GM23338 (cell line): ENCODE data around the gene CLTA. TPM values are rescaled to one million over a fixed set of nuclear protein-coding genes. Genes with fewer than 3 reads are reported as not detected.

Experiments
- ATAC-seq: fragments of 200-7000 bp; cut with Tn5 transposase; 3 replicates; pipeline ENCODE4 v1.9.1; 2020
- DNase-seq: peaks from one replicate; pipeline ENCODE4 v3.0.0-alpha.2; 2015; ENCODE audit warnings: low spot score
- H2AFZ ChIP-seq: fragments of 200-600 bp; sonication (generic); 2 replicates; pipeline ENCODE4 v1.8.0; 2016; ENCODE audit warnings: antibody characterized with exemption, mild to moderate bottlenecking, moderate library complexity
- H3F3A ChIP-seq: fragments of 200-600 bp; sonication (generic); replicated peaks from 2 replicates; pipeline ENCODE4 v1.8.0; 2017; ENCODE audit warnings: antibody characterized with exemption, mixed run types, low read depth
- H3K27ac ChIP-seq: fragments of 200-600 bp; sonication (generic); 2 replicates; pipeline ENCODE4 v1.6.1; 2016; ENCODE audit warnings: low read depth
- H3K27me3 ChIP-seq: fragments of 200-600 bp; sonication (generic); 2 replicates; pipeline ENCODE4 v1.8.0; 2016; ENCODE audit warnings: mild to moderate bottlenecking, mixed run types, moderate library complexity; ENCODE audit not compliant: insufficient read depth
- H3K36me3 ChIP-seq: fragments of 200-600 bp; sonication (generic); 2 replicates; pipeline ENCODE4 v1.8.0; 2016; ENCODE audit warnings: mild to moderate bottlenecking; ENCODE audit not compliant: insufficient read depth
- H3K4me1 ChIP-seq: fragments of 200-600 bp; sonication (generic); 2 replicates; pipeline ENCODE4 v1.8.0; 2016; ENCODE audit warnings: mild to moderate bottlenecking, moderate library complexity; ENCODE audit not compliant: insufficient read depth
- H3K4me2 ChIP-seq: fragments of 200-600 bp; sonication (generic); 2 replicates; pipeline ENCODE4 v1.7.1; 2017; ENCODE audit warnings: mixed run types
- H3K4me3 ChIP-seq: fragments of 200-600 bp; sonication (generic); 2 replicates; pipeline ENCODE4 v1.6.1; 2016; ENCODE audit warnings: mixed run types
- H3K79me2 ChIP-seq: fragments of 200-600 bp; sonication (generic); replicated peaks from 2 replicates; pipeline ENCODE4 v1.8.0; 2017; ENCODE audit warnings: mild to moderate bottlenecking; ENCODE audit not compliant: insufficient read depth
- H3K9me2 ChIP-seq: fragments of 200-600 bp; sonication (generic); 2 replicates; pipeline ENCODE4 v1.8.0; 2017; ENCODE audit not compliant: insufficient read depth
- H4K20me1 ChIP-seq: fragments of 200-600 bp; sonication (generic); replicated peaks from 2 replicates; pipeline ENCODE4 v1.8.0; 2017; ENCODE audit warnings: mild to moderate bottlenecking; ENCODE audit not compliant: insufficient read depth
- H3K27ac Mint-ChIP-seq: 2 replicates; pipeline ENCODE4 v1.8.0; 2020; ENCODE audit warnings: inconsistent platforms, mild to moderate bottlenecking, moderate library complexity, mixed read lengths
- H3K27me3 Mint-ChIP-seq: 3 replicates; pipeline ENCODE4 v1.8.0; 2022; ENCODE audit warnings: low read depth, mild to moderate bottlenecking, moderate library complexity, mixed read lengths, inconsistent platforms; ENCODE audit not compliant: insufficient read depth, poor library complexity
- H3K36me3 Mint-ChIP-seq: 3 replicates; pipeline ENCODE4 v1.8.0; 2021; ENCODE audit warnings: low read depth, mild to moderate bottlenecking, inconsistent platforms, moderate library complexity, mixed read lengths
- H3K4me1 Mint-ChIP-seq: 3 replicates; pipeline ENCODE4 v1.8.0; 2020; ENCODE audit warnings: mild to moderate bottlenecking, inconsistent platforms, mixed read lengths
- H3K4me3 Mint-ChIP-seq: 3 replicates; pipeline ENCODE4 v1.8.0; 2021; ENCODE audit warnings: moderate library complexity, mild to moderate bottlenecking, inconsistent platforms, mixed read lengths
- H3K9me3 Mint-ChIP-seq: 3 replicates; pipeline ENCODE4 v1.8.0; 2020; ENCODE audit warnings: moderate library complexity, mild to moderate bottlenecking, inconsistent platforms, mixed read lengths
- CREB1 ChIP-seq: fragments of 250-450 bp; sonication (Bioruptor Pico); IDR thresholded peaks from 2 replicates; pipeline ENCODE4 v1.5.0; 2020; ENCODE audit warnings: low read depth, mild to moderate bottlenecking, moderate library complexity
- EZH2 ChIP-seq: fragments of 200-600 bp; sonication (generic); IDR thresholded peaks from one replicate; pipeline ENCODE4 v1.8.0; 2017; ENCODE audit warnings: antibody characterized with exemption, mild to moderate bottlenecking, low read depth; ENCODE audit not compliant: unreplicated experiment
- EZH2phosphoT487 ChIP-seq: fragments of 200-600 bp; sonication (generic); IDR thresholded peaks from one replicate; pipeline ENCODE4 v1.8.1; 2018; ENCODE audit warnings: antibody characterized with exemption; ENCODE audit not compliant: unreplicated experiment
- JUNB ChIP-seq: IDR thresholded peaks from one replicate; pipeline ENCODE4 v1.6.1; 2016; ENCODE audit warnings: antibody characterized with exemption; ENCODE audit not compliant: unreplicated experiment
- NANOG ChIP-seq: IDR thresholded peaks from 2 replicates; pipeline ENCODE4 v1.6.1; 2016; ENCODE audit warnings: antibody characterized with exemption, borderline replicate concordance
- STAT1 ChIP-seq: IDR thresholded peaks from one replicate; pipeline ENCODE4 v1.6.1; 2016; ENCODE audit warnings: antibody characterized with exemption; ENCODE audit not compliant: unreplicated experiment
- ZNF331 ChIP-seq: fragments of 250-450 bp; sonication (Bioruptor Pico); IDR thresholded peaks from 2 replicates; pipeline ENCODE4 v1.5.0; 2020; ENCODE audit warnings: low read depth, mild to moderate bottlenecking, moderate library complexity
- polyA plus RNA-seq: library from polyadenylated mRNA; unstranded; fragments of >200 nt; fragmentation: Nextera tagmentation; extraction: Ambion mirVana; gene quantifications from 2 replicates; pipeline ENCODE4 v1.2.1, GENCODE V29; 2016
- total RNA-seq: library from RNA; depleted of rRNA; stranded (reverse); fragments of >200 nt; shearing (Covaris generic); gene quantifications from 2 replicates; pipeline ENCODE4 v1.2.3, GENCODE V29; 2014
- TF ChIP-seq, protein P1 (sequence below), 2 experiments: fragments of 200-600 bp in 1 of 2; sonication (generic) in 1 of 2; conservative IDR thresholded peaks; 2 replicates each; pipeline versions ENCODE4 v1.5.1 to v1.6.1; 2016 to 2017; ENCODE audit warnings: antibody characterized with exemption in 2 of 2, low read depth in 2 of 2, mild to moderate bottlenecking in 2 of 2, moderate library complexity in 1 of 2
- TF ChIP-seq, protein P2 (sequence below): IDR thresholded peaks from 2 replicates; pipeline ENCODE4 v1.6.1; 2016; ENCODE audit warnings: antibody characterized with exemption

Gene CLTA
- total and polyA plus RNA-seq, 2 experiments from 2014 or later, result 223 to 259 TPM

DNA sequence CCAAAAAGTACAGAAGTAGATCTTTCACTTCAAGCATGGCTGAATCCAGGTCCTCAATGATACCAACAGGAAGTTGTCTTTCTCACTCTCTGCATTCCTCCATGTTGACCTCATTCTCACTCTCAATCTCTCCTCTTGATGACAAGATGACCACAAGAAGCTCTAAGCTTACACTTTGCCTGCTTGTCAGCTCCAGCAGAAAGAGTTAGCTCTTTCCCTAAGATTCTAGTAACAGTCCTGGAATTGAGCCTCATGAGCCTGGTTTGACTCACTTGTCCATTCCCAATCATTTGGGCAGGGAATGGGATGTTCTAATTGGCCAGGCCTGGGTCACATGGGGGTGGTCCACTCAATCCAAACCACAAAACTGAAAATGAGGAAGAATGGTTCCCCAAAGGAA is 3.3 kb upstream of the CLTA start:
- ATAC-seq, result no peak
- H3K27ac Mint-ChIP-seq, result no peak overlapping the region
- no peak overlapping the region for H3K27ac ChIP-seq

DNA sequence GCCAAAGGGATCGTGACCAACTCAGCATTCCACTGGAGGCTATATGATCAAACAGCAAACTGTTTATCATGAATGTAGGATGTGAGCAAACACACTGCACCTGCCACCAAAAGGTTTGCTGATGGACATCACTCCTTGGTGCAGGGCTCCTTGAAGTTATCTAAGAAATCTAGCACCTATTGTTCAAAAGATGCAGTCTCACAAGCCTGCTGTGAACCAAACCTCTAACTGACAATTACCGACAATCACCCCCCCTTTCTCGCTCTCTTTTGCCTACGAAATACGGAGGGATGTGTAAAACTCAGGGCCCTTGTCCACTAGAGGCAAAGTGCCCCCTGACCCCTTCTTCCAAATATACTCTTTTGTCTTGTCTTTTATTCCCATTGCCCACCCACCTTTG is 2.5 kb upstream of the CLTA start:
- H3K27ac Mint-ChIP-seq, result no peak overlapping the region
- no peak overlapping the region for H3K4me3 Mint-ChIP-seq
- TF ChIP-seq, protein P1, sequence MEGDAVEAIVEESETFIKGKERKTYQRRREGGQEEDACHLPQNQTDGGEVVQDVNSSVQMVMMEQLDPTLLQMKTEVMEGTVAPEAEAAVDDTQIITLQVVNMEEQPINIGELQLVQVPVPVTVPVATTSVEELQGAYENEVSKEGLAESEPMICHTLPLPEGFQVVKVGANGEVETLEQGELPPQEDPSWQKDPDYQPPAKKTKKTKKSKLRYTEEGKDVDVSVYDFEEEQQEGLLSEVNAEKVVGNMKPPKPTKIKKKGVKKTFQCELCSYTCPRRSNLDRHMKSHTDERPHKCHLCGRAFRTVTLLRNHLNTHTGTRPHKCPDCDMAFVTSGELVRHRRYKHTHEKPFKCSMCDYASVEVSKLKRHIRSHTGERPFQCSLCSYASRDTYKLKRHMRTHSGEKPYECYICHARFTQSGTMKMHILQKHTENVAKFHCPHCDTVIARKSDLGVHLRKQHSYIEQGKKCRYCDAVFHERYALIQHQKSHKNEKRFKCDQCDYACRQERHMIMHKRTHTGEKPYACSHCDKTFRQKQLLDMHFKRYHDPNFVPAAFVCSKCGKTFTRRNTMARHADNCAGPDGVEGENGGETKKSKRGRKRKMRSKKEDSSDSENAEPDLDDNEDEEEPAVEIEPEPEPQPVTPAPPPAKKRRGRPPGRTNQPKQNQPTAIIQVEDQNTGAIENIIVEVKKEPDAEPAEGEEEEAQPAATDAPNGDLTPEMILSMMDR (conservative IDR thresholded peaks at IDR 0.05; ENCODE audit: low read depth in 2 of 2), result no peak
- TF ChIP-seq EZH2phosphoT487, result no peak
- no peak for TF ChIP-seq NANOG
- TF ChIP-seq CREB1 (CRISPR knock-in tag), result no peak
- TF ChIP-seq STAT1, result no peak
- TF ChIP-seq ZNF331, result no peak

More for the DNA sequence above, 3.3 kb upstream of the CLTA start:
- H3K4me1 ChIP-seq, result peaks cover 15% of the 10 kb centered on the region
- no peaks in the 10 kb centered on the region for H3K27me3 ChIP-seq
- no peak overlapping the region for H3K4me3 ChIP-seq
- no peak overlapping the region for H3K4me2 ChIP-seq
- peaks cover 11% of the 10 kb centered on the region; the same call in 1 of the 2 replicates for H3K9me2 ChIP-seq
- H4K20me1 ChIP-seq, result peaks cover 11% of the 10 kb centered on the region
- Mint-ChIP-seq H3K4me3 (no peak overlapping the region), H3K36me3 (no peaks in the 10 kb centered on the region; the same call in 2 of the 3 replicates), H3K9me3 (no peaks in the 10 kb centered on the region; the same call in 1 of the 3 replicates), H3K4me1 (peaks cover 15% of the 10 kb centered on the region), H3K27me3 (peaks cover 12% of the 10 kb centered on the region)
- H3F3A ChIP-seq, result peaks cover 8% of the 10 kb centered on the region
- no peak for DNase-seq
- no peaks in the 10 kb centered on the region for H3K36me3 ChIP-seq
- peaks cover 16% of the 10 kb centered on the region for H3K79me2 ChIP-seq
- TF ChIP-seq, protein P1 (conservative IDR thresholded peaks at IDR 0.05; ENCODE audit: low read depth in 2 of 2), result no peak
- TF ChIP-seq NANOG (no peak), EZH2 (no peak), JUNB (no peak), CREB1 (CRISPR knock-in tag) (no peak), EZH2phosphoT487 (no peak), STAT1 (no peak)
- TF ChIP-seq, protein P2, sequence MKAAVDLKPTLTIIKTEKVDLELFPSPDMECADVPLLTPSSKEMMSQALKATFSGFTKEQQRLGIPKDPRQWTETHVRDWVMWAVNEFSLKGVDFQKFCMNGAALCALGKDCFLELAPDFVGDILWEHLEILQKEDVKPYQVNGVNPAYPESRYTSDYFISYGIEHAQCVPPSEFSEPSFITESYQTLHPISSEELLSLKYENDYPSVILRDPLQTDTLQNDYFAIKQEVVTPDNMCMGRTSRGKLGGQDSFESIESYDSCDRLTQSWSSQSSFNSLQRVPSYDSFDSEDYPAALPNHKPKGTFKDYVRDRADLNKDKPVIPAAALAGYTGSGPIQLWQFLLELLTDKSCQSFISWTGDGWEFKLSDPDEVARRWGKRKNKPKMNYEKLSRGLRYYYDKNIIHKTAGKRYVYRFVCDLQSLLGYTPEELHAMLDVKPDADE, result no peak
- H2AFZ ChIP-seq, result no peak overlapping the region

More for the DNA sequence above, 2.5 kb upstream of the CLTA start:
- Mint-ChIP-seq H3K9me3 (no peaks in the 10 kb centered on the region; the same call in 1 of the 3 replicates), H3K27me3 (peaks cover 12% of the 10 kb centered on the region), H3K36me3 (no peaks in the 10 kb centered on the region; the same call in 2 of the 3 replicates), H3K4me1 (peaks cover 21% of the 10 kb centered on the region)
- peaks cover 11% of the 10 kb centered on the region; the same call in 1 of the 2 replicates for H3K9me2 ChIP-seq
- H3K4me3 ChIP-seq, result no peak overlapping the region
- H3K36me3 ChIP-seq, result no peaks in the 10 kb centered on the region
- ATAC-seq (no peak), DNase-seq (no peak)
- peaks cover 8% of the 10 kb centered on the region for H3F3A ChIP-seq
- no peak overlapping the region for H3K27ac ChIP-seq
- H3K27me3 ChIP-seq, result no peaks in the 10 kb centered on the region
- no peak overlapping the region for H3K4me2 ChIP-seq
- peaks cover 23% of the 10 kb centered on the region for H3K4me1 ChIP-seq
- H4K20me1 ChIP-seq, result peaks cover 19% of the 10 kb centered on the region
- H3K79me2 ChIP-seq, result peaks cover 24% of the 10 kb centered on the region
- no peak overlapping the region for H2AFZ ChIP-seq
